Gastroesophageal sphincter (tissue), 4 donors: ENCODE results near the gene ATP5MC3. TPM values are rescaled to one million over a fixed set of nuclear protein-coding genes. Genes with fewer than 3 reads are reported as not detected.

Experiments used
- ATAC-seq: fragments of 150-250 bp; one replicate; pipeline ENCODE4 v1.9.1; 2016; ENCODE audit warnings: mild to moderate bottlenecking, moderate library complexity
- H3K27ac ChIP-seq, 4 donors: fragments of 200-600 bp; sonication (generic) in 3 of 4; 1 replicate in 3 of 4; 2 replicates in 1 of 4; pipeline ENCODE4 v1.5.1; 2016 to 2019
- H3K27me3 ChIP-seq: fragments of 200-600 bp; sonication (generic); one replicate; pipeline ENCODE4 v1.5.1; 2019
- H3K36me3 ChIP-seq, 2 donors: fragments of 200-600 bp; sonication (generic); one replicate each; pipeline ENCODE4 v1.5.1; 2019; ENCODE audit warnings: control low read depth in 1 of 2
- H3K4me1 ChIP-seq, 3 donors: fragments of 200-600 bp; sonication (generic); 1 replicate in 2 of 3; 2 replicates in 1 of 3; pipeline ENCODE4 v1.5.1; 2016 to 2019; ENCODE audit warnings: control low read depth in 2 of 3
- H3K4me3 ChIP-seq, 2 donors: fragments of 200-600 bp; sonication (generic); one replicate each; pipeline ENCODE4 v1.5.1; 2019; ENCODE audit warnings: mild to moderate bottlenecking in 1 of 2, moderate library complexity in 1 of 2
- H3K9me3 ChIP-seq, 3 donors: fragments of 200-600 bp; sonication (generic); one replicate each; pipeline ENCODE4 v1.5.1; 2017 to 2019; ENCODE audit warnings: control low read depth in 2 of 3
- CTCF ChIP-seq, 4 experiments: fragments of 200-600 bp in 2 of 4; fragments of 450-650 bp in 2 of 4; sonication (generic) in 1 of 4; IDR thresholded peaks; one replicate each; pipeline ENCODE4 v1.5.1; 2017 to 2019; ENCODE audit warnings: antibody characterized with exemption in 4 of 4, mild to moderate bottlenecking in 2 of 4, moderate library complexity in 2 of 4
- EP300 ChIP-seq: sonication (generic); formaldehyde crosslinking; IDR thresholded peaks from one replicate; pipeline ENCODE4 v1.6.1; 2017; ENCODE audit warnings: antibody characterized with exemption, mild to moderate bottlenecking
- POLR2A ChIP-seq, 2 donors: fragments of 450-650 bp; IDR thresholded peaks; one replicate each; pipeline ENCODE4 v1.6.1; 2017; ENCODE audit warnings: antibody characterized with exemption in 2 of 2, mild to moderate bottlenecking in 2 of 2, moderate library complexity in 1 of 2
- POLR2AphosphoS5 ChIP-seq: sonication (generic); formaldehyde crosslinking; IDR thresholded peaks from one replicate; pipeline ENCODE4 v1.6.1; 2017; ENCODE audit warnings: antibody characterized with exemption
- WGBS, 2 donors: methylation state at CpG; one replicate each; pipeline ENCODE4 v1.1.5; 2018; ENCODE audit warnings: low coverage in 1 of 2; 5-methylcytosine and 5-hydroxymethylcytosine counted together
- total RNA-seq, 4 donors: library from RNA; depleted of rRNA; stranded (reverse); fragments of >200 nt; gene quantifications; one replicate each; pipeline ENCODE4 v1.1.0, GENCODE V29; 2016

Gene ATP5MC3
- total RNA-seq, 4 donors from 2014 or later = 116 to 191 (median 146) TPM

GRCh38 chr2:175218551-175218950 is 37.0 kb upstream of the ATP5MC3 start:
- Histone ChIP-seq H3K27me3 (peaks cover 12% of the 10 kb centered on the region), H3K36me3 (no peaks in the 10 kb centered on the region), H3K27ac (no peak overlapping the region), H3K4me1 (no peaks in the 10 kb centered on the region), H3K9me3 (no peaks in the 10 kb centered on the region), H3K4me3 (no peak overlapping the region)
- TF ChIP-seq POLR2AphosphoS5 (no peak), CTCF (IDR thresholded peaks at IDR 0.05) (no peak), POLR2A (IDR thresholded peaks at IDR 0.05) (no peak), EP300 (no peak)
- ATAC-seq = no peak

- no peak overlapping the region for H3K27ac ChIP-seq
- no peaks in the 10 kb centered on the region for H3K27me3 ChIP-seq
- no peaks in the 10 kb centered on the region for H3K4me1 ChIP-seq
- H3K9me3 ChIP-seq = no peaks in the 10 kb centered on the region
- TF ChIP-seq POLR2A (IDR thresholded peaks at IDR 0.05) (no peak), POLR2AphosphoS5 (no peak), CTCF (IDR thresholded peaks at IDR 0.05) (no peak)
- no peaks in the 10 kb centered on the region for H3K36me3 ChIP-seq
- no peak for ATAC-seq
- 75 to 91% methylated on average over 4 to 6 of the region's 6 CpGs for WGBS, 2 donors
- no peak overlapping the region for H3K4me3 ChIP-seq
Measured at GRCh38 chr2:175207741-175208438, 26.4 kb upstream of the ATP5MC3 start.

GRCh38 chr2:175206866-175207265 is 25.4 kb upstream of the ATP5MC3 start:
- WGBS, 2 donors = 75 to 86% methylated on average over 3 of the region's 3 CpGs

GRCh38 chr2:175205523-175205922 is 24.0 kb upstream of the ATP5MC3 start:
- H3K27ac ChIP-seq = no peak overlapping the region
- WGBS, 2 donors = 93 to 100% methylated on average over 1 to 3 of the region's 3 CpGs
- H3K4me3 ChIP-seq = no peak overlapping the region
- H3K36me3 ChIP-seq = no peaks in the 10 kb centered on the region
- peaks cover 5% of the 10 kb centered on the region for H3K27me3 ChIP-seq
- ATAC-seq = no peak
- H3K9me3 ChIP-seq = no peaks in the 10 kb centered on the region
- no peaks in the 10 kb centered on the region for H3K4me1 ChIP-seq
- TF ChIP-seq EP300 = no peak
- TF ChIP-seq POLR2AphosphoS5 = no peak
- no peak for TF ChIP-seq POLR2A (IDR thresholded peaks at IDR 0.05)
- TF ChIP-seq CTCF (IDR thresholded peaks at IDR 0.05) = no peak

More at GRCh38 chr2:175206866-175207265, 25.4 kb upstream of the ATP5MC3 start:
- Histone ChIP-seq H3K36me3 (no peaks in the 10 kb centered on the region), H3K27me3 (peaks cover 2% of the 10 kb centered on the region), H3K4me3 (no peak overlapping the region), H3K27ac (no peak overlapping the region), H3K9me3 (no peaks in the 10 kb centered on the region), H3K4me1 (no peaks in the 10 kb centered on the region)
- ATAC-seq = no peak
- TF ChIP-seq EP300 (no peak), POLR2A (IDR thresholded peaks at IDR 0.05) (no peak), POLR2AphosphoS5 (no peak), CTCF (IDR thresholded peaks at IDR 0.05) (no peak)
